ENCODE measurements around the gene VAV3.

Gene VAV3

GRCh38 chr1:107936498-107937481 lies 28.2 kb downstream of the VAV3 start:
- peak; percentile 93 for DNase-seq (ENCODE audit: low read depth)

- no peak for DNase-seq (ENCODE audit: low read depth)
Observed at GRCh38 chr1:107935396-107936064, 29.4 kb downstream of the VAV3 start.

GRCh38 chr1:107934578-107934977 lies 30.4 kb downstream of the VAV3 start:
- no peak for DNase-seq (ENCODE audit: low read depth)

- DNase-seq (ENCODE audit: low read depth) = no peak
Observed at GRCh38 chr1:107933736-107934135, 31.2 kb downstream of the VAV3 start.

- no peak for DNase-seq (ENCODE audit: low read depth)
Observed at GRCh38 chr1:107930292-107930691, 34.7 kb downstream of the VAV3 start.

- no peak for DNase-seq (ENCODE audit: low read depth)
Observed at GRCh38 chr1:107927820-107928219, 37.2 kb downstream of the VAV3 start.

GRCh38 chr1:107926436-107927080 lies 38.4 kb downstream of the VAV3 start:
- DNase-seq (ENCODE audit: low read depth) = no peak

- DNase-seq (ENCODE audit: low read depth) = no peak
Observed at GRCh38 chr1:107925565-107925964, 39.4 kb downstream of the VAV3 start.

GRCh38 chr1:107920999-107921398 lies 44.0 kb downstream of the VAV3 start:
- DNase-seq (ENCODE audit: low read depth) = no peak

GRCh38 chr1:107920561-107920960 lies 44.4 kb downstream of the VAV3 start:
- no peak for DNase-seq (ENCODE audit: low read depth)

- DNase-seq (ENCODE audit: low read depth) = no peak
Observed at GRCh38 chr1:107919953-107920352, 45.0 kb downstream of the VAV3 start.

GRCh38 chr1:107914119-107914765 lies 50.7 kb downstream of the VAV3 start:
- DNase-seq (ENCODE audit: low read depth) = no peak

GRCh38 chr1:107912656-107913055 lies 52.3 kb downstream of the VAV3 start:
- no peak for DNase-seq (ENCODE audit: low read depth)

- no peak for DNase-seq (ENCODE audit: low read depth)
Observed at GRCh38 chr1:107900090-107900945, 64.7 kb downstream of the VAV3 start.

- no peak for DNase-seq (ENCODE audit: low read depth)
Observed at GRCh38 chr1:107899655-107900054, 65.3 kb downstream of the VAV3 start.

- DNase-seq (ENCODE audit: low read depth) = no peak
Observed at GRCh38 chr1:107897438-107898345, 67.3 kb downstream of the VAV3 start.

- DNase-seq (ENCODE audit: low read depth) = no peak
Observed at GRCh38 chr1:107896936-107897335, 68.0 kb downstream of the VAV3 start.

GRCh38 chr1:107896401-107896800 lies 68.6 kb downstream of the VAV3 start:
- DNase-seq (ENCODE audit: low read depth) = no peak

GRCh38 chr1:107895403-107896191 lies 69.4 kb downstream of the VAV3 start:
- no peak for DNase-seq (ENCODE audit: low read depth)
